HepG2 (cell line): Measurements from ENCODE around the gene GMEB2. TPM values are rescaled to one million over a fixed set of nuclear protein-coding genes. Genes with fewer than 3 reads are reported as not detected.
A peak's percentile ranks its signal among the peaks of the same experiment; 100 is the strongest.

Experiments used
- CREB3 ChIP-seq: sonication (generic); formaldehyde crosslinking; IDR thresholded peaks from 2 replicates; pipeline ENCODE4 v1.5.0; 2020; ENCODE audit warnings: missing genetic modification reagents
- ELF4 ChIP-seq: sonication (generic); formaldehyde crosslinking; IDR thresholded peaks from 2 replicates; pipeline ENCODE4 v1.5.0; 2020; ENCODE audit warnings: missing genetic modification reagents, mild to moderate bottlenecking, moderate library complexity, borderline replicate concordance
- IRX3 ChIP-seq: sonication (generic); formaldehyde crosslinking; IDR thresholded peaks from 2 replicates; pipeline ENCODE4 v1.8.1; 2023; ENCODE audit warnings: mild to moderate bottlenecking, low read depth, missing genetic modification reagents, borderline replicate concordance
- KDM4B ChIP-seq: sonication (generic); formaldehyde crosslinking; IDR thresholded peaks from 2 replicates; pipeline ENCODE4 v1.4.0; 2020; ENCODE audit warnings: missing genetic modification reagents
- POLR2A ChIP-seq, 2 experiments: IDR thresholded peaks; 2 replicates each; pipeline ENCODE4 v1.6.1; 2011; ENCODE audit warnings: low read depth in 2 of 2, low read length in 2 of 2, mild to moderate bottlenecking in 1 of 2, moderate library complexity in 1 of 2; ENCODE audit not compliant: insufficient read depth in 1 of 2
- YEATS2 ChIP-seq: sonication (generic); formaldehyde crosslinking; IDR thresholded peaks from 2 replicates; pipeline ENCODE4 v1.4.0; 2020; ENCODE audit warnings: missing genetic modification reagents, borderline replicate concordance
- ZBTB21 ChIP-seq: sonication (generic); formaldehyde crosslinking; IDR thresholded peaks from 2 replicates; pipeline ENCODE4 v1.4.0; 2020; ENCODE audit warnings: missing genetic modification reagents
- ZHX1 ChIP-seq: sonication (generic); formaldehyde crosslinking; IDR thresholded peaks from 2 replicates; pipeline ENCODE4 v1.8.1; 2022; ENCODE audit warnings: low read depth, mild to moderate bottlenecking, missing genetic modification reagents
- ZMYM4 ChIP-seq: sonication (generic); formaldehyde crosslinking; IDR thresholded peaks from 2 replicates; pipeline ENCODE4 v1.8.1; 2023; ENCODE audit warnings: mild to moderate bottlenecking, missing genetic modification reagents
- ZNF205 ChIP-seq: IDR thresholded peaks from 2 replicates; pipeline ENCODE4 v1.6.1; 2018; ENCODE audit warnings: missing biosample characterization, missing genetic modification reagents
- ZNF230 ChIP-seq: sonication (generic); formaldehyde crosslinking; IDR thresholded peaks from 2 replicates; pipeline ENCODE4 v1.4.0; 2020; ENCODE audit warnings: mild to moderate bottlenecking, missing genetic modification reagents
- ZNF501 ChIP-seq: sonication (generic); formaldehyde crosslinking; IDR thresholded peaks from 2 replicates; pipeline ENCODE4 v1.5.1; 2020; ENCODE audit warnings: mild to moderate bottlenecking, moderate library complexity, missing genetic modification reagents
- polyA plus RNA-seq, 8 experiments: library from polyadenylated mRNA; depleted of rRNA in 3 of 8; stranded (reverse) in 7 of 8; unstranded in 1 of 8; fragments of >200 nt; fragmentation: Illumina TruSeq in 4 of 8; extraction: Trizol in 4 of 8; gene quantifications; 2 replicates each; pipeline versions ENCODE4 v1.2.1 to v1.2.3, GENCODE V29; 2011 to 2016; ENCODE audit warnings: low read depth in 4 of 8, missing spikeins in 1 of 8, mixed read lengths in 1 of 8; ENCODE audit not compliant: insufficient read depth in 1 of 8
- total RNA-seq, 5 experiments: library from RNA; depleted of rRNA; stranded (reverse); fragments of >200 nt; fragmentation: Illumina TruSeq; extraction: Trizol; gene quantifications; 2 replicates each; pipeline ENCODE4 v1.2.3, GENCODE V29; 2016; ENCODE audit warnings: low read depth in 1 of 5
- TF ChIP-seq, protein P1 (sequence below), 2 experiments: sonication (generic) in 1 of 2; formaldehyde crosslinking in 1 of 2; IDR thresholded peaks; 2 replicates each; pipeline versions ENCODE4 v1.6.1 to v1.9.0; 2014 to 2022; ENCODE audit warnings: antibody characterized with exemption in 1 of 2, borderline replicate concordance in 1 of 2, inconsistent platforms in 1 of 2, low read depth in 1 of 2, missing genetic modification reagents in 1 of 2
- TF ChIP-seq, protein P2 (sequence below): sonication (generic); formaldehyde crosslinking; IDR thresholded peaks from 2 replicates; pipeline ENCODE4 v1.9.0; 2021; ENCODE audit warnings: missing genetic modification reagents, borderline replicate concordance
- TF ChIP-seq, protein P3 (sequence below): fragments of 450-650 bp; IDR thresholded peaks from 2 replicates; pipeline ENCODE4 v1.6.1; 2017

Gene GMEB2
- total and polyA plus RNA-seq, 2 of the 13 experiments (the other 11 are each of a cell fraction or from before 2014, with no cell fraction given): 10.6 to 12.4 TPM

DNA sequence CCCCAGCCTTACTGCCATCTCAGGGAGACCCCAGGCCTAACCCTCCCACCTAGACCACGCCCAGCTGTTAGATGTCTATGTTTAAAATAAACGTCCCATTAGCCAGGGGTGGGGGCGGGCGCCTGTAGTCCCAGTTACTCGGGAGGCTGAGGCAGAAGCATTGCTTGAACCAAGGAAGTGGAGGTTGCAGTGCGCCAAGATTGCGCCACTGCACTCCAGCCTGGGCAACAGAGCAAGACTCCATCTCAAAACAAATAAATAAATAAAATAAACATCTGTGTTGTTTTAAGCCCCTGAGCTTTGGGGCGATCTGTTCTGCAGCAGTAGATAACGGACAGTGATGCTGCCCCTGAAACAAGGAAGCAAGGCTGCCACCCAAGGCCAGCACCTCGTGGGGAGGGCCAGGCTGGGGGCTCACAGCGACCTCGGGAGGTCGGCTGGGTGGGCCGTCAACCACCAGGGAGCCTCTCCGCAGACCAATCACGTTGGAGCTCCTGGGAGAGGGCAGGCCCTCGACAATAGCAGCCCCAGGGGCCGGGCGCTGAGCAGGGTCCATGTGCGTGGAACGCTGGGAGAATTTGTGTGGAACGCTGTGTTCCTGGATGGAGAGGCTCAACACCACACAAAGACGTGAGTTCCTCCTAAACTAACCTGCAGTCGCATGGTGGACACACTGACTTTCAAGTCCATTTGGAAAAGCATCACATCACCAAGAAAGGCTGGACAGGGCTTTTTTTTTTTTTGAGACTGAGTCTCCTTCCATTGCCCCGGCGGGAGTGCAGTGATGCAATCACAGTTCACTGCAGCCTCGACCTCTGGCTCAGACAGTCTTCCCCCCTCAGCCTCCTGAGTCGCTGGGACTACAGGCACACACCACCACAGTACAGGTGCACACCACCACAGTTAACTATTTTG, 51.8 kb downstream of the GMEB2 start (continued):
- TF ChIP-seq ZMYM4 (CRISPR knock-in tag) (peak; percentile 38; the same call in 1 of the 2 replicates), KDM4B (CRISPR knock-in tag) (no peak), ELF4 (CRISPR knock-in tag) (no peak), ZBTB21 (CRISPR knock-in tag) (no peak), YEATS2 (CRISPR knock-in tag) (no peak), ZNF501 (CRISPR knock-in tag) (peak; percentile 76), ZNF205 (CRISPR knock-in tag) (no peak), POLR2A (IDR thresholded peaks at IDR 0.05; ENCODE audit: insufficient read depth in 1 of 2, low read depth in 2 of 2, low read length in 2 of 2) (no peak), ZNF230 (CRISPR knock-in tag) (no peak), CREB3 (CRISPR knock-in tag) (no peak), IRX3 (CRISPR knock-in tag) (no peak), ZHX1 (CRISPR knock-in tag) (no peak)
- TF ChIP-seq, protein P1, sequence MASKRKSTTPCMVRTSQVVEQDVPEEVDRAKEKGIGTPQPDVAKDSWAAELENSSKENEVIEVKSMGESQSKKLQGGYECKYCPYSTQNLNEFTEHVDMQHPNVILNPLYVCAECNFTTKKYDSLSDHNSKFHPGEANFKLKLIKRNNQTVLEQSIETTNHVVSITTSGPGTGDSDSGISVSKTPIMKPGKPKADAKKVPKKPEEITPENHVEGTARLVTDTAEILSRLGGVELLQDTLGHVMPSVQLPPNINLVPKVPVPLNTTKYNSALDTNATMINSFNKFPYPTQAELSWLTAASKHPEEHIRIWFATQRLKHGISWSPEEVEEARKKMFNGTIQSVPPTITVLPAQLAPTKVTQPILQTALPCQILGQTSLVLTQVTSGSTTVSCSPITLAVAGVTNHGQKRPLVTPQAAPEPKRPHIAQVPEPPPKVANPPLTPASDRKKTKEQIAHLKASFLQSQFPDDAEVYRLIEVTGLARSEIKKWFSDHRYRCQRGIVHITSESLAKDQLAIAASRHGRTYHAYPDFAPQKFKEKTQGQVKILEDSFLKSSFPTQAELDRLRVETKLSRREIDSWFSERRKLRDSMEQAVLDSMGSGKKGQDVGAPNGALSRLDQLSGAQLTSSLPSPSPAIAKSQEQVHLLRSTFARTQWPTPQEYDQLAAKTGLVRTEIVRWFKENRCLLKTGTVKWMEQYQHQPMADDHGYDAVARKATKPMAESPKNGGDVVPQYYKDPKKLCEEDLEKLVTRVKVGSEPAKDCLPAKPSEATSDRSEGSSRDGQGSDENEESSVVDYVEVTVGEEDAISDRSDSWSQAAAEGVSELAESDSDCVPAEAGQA (IDR thresholded peaks at IDR 0.05; ENCODE audit: low read depth): no peak; the same call in 1 of the 2 replicates
- TF ChIP-seq, protein P1 (CRISPR knock-in tag; IDR thresholded peaks at IDR 0.05; ENCODE audit: borderline replicate concordance): no peak
- TF ChIP-seq, protein P2, sequence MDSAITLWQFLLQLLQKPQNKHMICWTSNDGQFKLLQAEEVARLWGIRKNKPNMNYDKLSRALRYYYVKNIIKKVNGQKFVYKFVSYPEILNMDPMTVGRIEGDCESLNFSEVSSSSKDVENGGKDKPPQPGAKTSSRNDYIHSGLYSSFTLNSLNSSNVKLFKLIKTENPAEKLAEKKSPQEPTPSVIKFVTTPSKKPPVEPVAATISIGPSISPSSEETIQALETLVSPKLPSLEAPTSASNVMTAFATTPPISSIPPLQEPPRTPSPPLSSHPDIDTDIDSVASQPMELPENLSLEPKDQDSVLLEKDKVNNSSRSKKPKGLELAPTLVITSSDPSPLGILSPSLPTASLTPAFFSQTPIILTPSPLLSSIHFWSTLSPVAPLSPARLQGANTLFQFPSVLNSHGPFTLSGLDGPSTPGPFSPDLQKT: no peak
- TF ChIP-seq, protein P3, sequence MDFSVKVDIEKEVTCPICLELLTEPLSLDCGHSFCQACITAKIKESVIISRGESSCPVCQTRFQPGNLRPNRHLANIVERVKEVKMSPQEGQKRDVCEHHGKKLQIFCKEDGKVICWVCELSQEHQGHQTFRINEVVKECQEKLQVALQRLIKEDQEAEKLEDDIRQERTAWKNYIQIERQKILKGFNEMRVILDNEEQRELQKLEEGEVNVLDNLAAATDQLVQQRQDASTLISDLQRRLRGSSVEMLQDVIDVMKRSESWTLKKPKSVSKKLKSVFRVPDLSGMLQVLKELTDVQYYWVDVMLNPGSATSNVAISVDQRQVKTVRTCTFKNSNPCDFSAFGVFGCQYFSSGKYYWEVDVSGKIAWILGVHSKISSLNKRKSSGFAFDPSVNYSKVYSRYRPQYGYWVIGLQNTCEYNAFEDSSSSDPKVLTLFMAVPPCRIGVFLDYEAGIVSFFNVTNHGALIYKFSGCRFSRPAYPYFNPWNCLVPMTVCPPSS: no peak
